GM12864 (cell line): Measurements from ENCODE around the gene EIF5AL1.

Experiments
- DNase-seq: peaks from one replicate; pipeline ENCODE4 v3.0.0-alpha.2; 2011; ENCODE audit warnings: low read depth
- H3K4me3 ChIP-seq: 2 replicates; pipeline ENCODE4 v1.5.1; 2011; ENCODE audit warnings: mild to moderate bottlenecking, low read depth, low read length, control low read depth
- CTCF ChIP-seq: IDR thresholded peaks from 2 replicates; pipeline ENCODE4 v1.5.1; 2011; ENCODE audit warnings: low read depth, mild to moderate bottlenecking, moderate library complexity, low read length, control low read depth, inconsistent platforms; ENCODE audit errors: missing control alignments

The EIF5AL1 gene

GRCh38 chr10:79472449-79472848 lies 39.9 kb upstream of the EIF5AL1 start:
- TF ChIP-seq CTCF, result no peak
- DNase-seq, result no peak
- H3K4me3 ChIP-seq, result no peak overlapping the region

- no peak for DNase-seq
- TF ChIP-seq CTCF, result no peak
- no peak overlapping the region for H3K4me3 ChIP-seq
Observed at GRCh38 chr10:79472951-79473350, 39.4 kb upstream of the EIF5AL1 start.

- no peak overlapping the region for H3K4me3 ChIP-seq
- no peak for TF ChIP-seq CTCF
- no peak for DNase-seq
Observed at GRCh38 chr10:79473496-79474095, 38.7 kb upstream of the EIF5AL1 start.

GRCh38 chr10:79475119-79475653 lies 37.1 kb upstream of the EIF5AL1 start:
- no peak for DNase-seq
- H3K4me3 ChIP-seq, result no peak overlapping the region
- no peak for TF ChIP-seq CTCF

- TF ChIP-seq CTCF, result no peak
- no peak for DNase-seq
- H3K4me3 ChIP-seq, result no peak overlapping the region
Observed at GRCh38 chr10:79475877-79476276, 36.5 kb upstream of the EIF5AL1 start.

- no peak for TF ChIP-seq CTCF
- no peak overlapping the region for H3K4me3 ChIP-seq
- no peak for DNase-seq
Observed at GRCh38 chr10:79476645-79477044, 35.7 kb upstream of the EIF5AL1 start.

GRCh38 chr10:79477456-79477855 lies 34.9 kb upstream of the EIF5AL1 start:
- no peak for DNase-seq
- no peak for TF ChIP-seq CTCF
- no peak overlapping the region for H3K4me3 ChIP-seq
